CD1c-positive myeloid dendritic cell (primary cell): ENCODE measurements around the gene ZBTB5.
"Not testable (repeated sequence)": the region's sequence is repeated elsewhere in the genome, so short reads cannot be mapped to it uniquely, and the experiment has no call there.

Experiments
- DNase-seq: peaks from one replicate; pipeline ENCODE4 v3.0.0-alpha.2; 2016; ENCODE audit errors: extremely low spot score

The ZBTB5 gene

DNA sequence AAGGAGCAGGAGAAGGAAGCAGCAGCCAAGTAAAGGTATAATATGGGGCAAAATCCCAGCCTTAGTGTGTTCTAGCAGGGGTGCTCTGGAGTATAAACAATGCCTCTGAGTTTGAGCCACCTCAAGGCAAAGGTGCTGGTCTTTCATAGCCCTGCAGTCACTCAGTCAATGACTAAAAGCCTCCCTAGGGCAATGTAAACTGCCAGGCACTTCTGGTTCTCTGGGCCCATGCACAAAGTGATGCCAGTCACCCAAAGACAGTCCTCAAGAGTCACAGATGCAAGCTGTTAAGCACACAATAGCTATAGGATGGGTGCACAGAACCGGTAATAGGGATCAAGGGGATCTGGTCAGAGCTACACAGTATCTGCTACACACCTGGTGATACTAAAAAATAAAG is 12.6 kb downstream of the ZBTB5 start:
- no peak for DNase-seq

DNA sequence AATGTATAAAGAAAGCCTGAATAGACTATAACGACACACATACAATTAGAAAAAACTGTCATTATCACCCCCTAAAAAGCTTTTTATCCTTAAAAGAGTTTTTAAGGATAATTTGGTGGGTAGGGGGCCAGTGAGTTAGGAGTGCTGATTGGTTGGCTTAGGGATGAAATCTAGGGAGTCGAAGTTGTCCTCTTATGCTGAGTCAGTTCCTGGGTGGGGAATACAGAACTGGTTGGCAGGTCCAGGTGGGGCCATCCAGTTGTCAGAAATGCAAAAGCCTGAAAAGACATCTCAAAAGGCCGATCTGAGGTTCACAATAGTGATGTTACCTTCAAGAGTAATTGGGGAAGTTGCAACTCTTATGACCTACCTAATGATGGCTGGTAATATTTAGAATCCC is 13.6 kb downstream of the ZBTB5 start:
- DNase-seq = no peak

DNA sequence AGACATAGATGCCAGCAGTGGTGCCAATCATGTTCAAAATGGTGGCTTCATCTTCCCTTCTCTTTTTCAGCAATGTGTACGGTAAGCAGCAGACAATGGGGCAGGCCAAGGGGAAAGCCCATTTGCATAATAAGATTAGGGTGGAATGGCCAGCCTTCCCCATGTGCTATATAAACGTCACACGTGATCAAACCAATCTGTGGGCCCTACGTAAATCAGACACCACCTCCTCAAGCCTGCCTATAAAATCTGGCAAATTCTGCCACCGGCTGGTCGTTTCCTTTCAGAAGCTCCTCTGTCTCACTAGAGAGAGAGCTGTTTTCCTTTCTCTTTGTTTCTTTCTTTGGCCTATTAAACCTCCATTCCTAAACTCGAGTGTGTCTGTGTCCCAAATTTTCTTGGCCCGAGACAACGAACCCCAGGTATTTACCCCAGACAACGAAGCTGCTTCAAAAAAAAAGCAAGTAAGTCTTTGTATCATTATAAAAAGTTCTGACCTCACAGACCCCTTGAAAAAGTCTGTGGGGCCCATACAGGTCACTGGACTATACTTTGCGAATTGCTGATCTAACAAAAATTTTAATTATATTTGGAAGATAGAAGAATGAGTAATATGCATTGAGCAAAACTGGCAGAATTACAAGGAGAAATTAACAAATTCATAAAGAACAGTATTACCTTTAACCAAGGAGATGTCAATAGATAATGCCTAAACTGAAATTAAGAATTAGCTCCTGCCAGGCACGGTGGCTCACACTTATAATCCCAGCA is 15.2 kb downstream of the ZBTB5 start:
- no peak for DNase-seq

DNA sequence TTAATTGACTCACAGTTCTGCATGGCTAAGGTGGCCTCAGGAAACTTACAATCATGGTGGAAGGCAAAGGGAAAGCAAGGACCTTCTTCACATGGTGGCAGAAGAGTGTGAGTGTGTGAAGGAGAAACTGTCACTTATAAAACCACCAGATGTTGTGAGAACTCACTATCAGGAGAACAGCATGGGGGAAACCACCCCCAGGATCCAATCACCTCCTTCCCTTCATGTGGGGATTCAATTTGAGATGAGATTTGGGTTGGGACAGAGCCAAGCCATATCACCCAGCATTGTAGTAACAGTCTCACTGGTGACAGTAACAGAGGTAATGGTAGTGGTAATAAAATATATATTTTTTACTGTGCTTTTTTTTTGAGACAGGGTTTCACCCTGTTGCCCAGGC is 18.1 kb downstream of the ZBTB5 start:
- no peak for DNase-seq

- no peak for DNase-seq
Measured at GRCh38 chr9:37446401-37446800, 18.8 kb downstream of the ZBTB5 start.

GRCh38 chr9:37445832-37446231 is 19.4 kb downstream of the ZBTB5 start:
- no peak for DNase-seq

- no peak for DNase-seq
Measured at GRCh38 chr9:37444890-37445289, 20.4 kb downstream of the ZBTB5 start.

DNA sequence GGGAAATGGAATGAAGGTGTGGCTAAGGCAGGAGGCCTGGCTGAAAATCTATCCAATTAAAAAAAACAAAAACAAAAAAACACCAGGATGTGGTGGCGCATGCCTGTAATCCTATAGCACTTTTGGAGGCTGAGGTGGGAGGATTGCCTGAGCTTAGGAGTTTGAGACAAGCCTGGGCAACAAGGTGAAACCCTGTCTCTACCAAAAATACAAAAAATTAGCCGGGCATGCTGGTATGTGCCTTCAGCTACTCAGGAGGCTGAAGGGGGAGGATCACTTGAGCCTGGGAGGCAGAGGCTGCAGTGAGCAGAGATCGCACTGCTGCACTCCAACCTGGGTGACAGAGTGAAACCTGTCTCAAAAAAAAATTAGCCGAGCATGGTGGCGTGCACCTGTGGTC is 21.7 kb downstream of the ZBTB5 start:
- DNase-seq = no peak

GRCh38 chr9:37442556-37442955 is 22.7 kb downstream of the ZBTB5 start:
- no peak for DNase-seq

DNA sequence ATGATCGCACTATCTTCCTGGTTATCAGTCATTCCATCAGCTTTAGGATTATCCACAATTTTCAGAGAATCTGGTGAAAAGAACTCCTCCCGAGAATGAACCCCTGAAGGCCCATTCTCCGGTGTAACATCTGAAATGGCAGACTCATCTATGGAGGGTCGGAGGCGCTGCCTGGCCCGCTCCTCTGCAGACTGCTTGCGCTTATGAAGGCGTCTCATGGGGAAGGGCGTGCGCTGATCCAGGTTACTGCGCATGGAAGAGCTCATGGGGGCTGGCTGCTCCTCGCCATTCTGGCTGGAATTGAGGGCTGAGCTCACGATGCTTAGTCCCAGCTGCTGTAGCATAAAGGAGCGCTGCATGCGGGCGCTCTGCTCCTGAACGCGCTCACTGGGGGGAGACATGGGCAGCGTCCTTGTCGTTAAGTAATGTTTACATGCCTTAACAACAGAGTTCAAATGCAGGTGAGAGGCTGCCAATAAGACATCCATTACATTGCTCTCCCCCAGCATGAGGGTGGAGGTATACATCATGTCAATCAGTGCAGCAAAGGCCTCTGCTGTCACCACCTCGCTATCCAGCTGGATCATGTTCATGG is 23.4 kb downstream of the ZBTB5 start:
- no peak for DNase-seq

DNA sequence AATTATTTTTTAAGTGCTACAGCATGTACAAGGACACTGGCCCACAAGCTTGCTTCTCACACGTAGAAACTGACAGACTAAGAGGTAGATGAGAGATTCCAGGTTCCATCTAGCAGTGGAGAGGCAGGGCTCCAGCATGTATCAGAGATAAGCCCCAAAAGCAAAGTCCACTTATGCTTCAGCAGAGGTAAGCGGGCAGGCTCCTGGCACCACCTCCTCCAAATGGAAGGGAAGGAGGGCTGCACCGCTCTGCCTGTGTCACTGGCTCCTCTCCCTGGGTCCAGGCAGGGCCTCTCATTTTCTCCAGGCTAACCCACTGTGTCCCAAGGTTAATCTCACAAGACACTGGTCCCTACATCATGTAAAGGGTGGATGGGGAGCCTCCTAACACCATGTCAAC is 26.9 kb downstream of the ZBTB5 start:
- DNase-seq = no peak

DNA sequence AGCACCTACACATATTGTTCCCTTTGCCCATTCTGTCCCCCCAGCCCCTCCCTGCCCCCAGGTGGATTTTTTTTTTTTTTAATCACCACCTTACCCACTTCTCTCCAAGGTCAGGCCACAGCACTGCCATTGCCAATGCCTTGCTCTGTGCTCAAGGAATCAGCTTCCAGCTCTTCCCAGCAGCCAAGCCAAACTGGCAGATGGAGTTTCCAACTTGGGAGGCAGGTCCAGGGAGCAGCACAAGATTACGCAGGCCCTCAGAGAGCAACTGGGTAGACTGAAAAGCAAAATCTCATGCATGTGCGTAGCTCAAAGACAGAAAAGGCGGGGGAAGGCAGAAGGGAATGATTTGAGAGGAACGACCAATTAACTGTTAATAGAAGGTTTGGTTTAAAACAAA is 27.6 kb downstream of the ZBTB5 start:
- DNase-seq = no peak

- no peak for DNase-seq
Measured at GRCh38 chr9:37437010-37437409, 28.2 kb downstream of the ZBTB5 start.

- DNase-seq = no peak
Measured at GRCh38 chr9:37436540-37436939, 28.7 kb downstream of the ZBTB5 start.

DNA sequence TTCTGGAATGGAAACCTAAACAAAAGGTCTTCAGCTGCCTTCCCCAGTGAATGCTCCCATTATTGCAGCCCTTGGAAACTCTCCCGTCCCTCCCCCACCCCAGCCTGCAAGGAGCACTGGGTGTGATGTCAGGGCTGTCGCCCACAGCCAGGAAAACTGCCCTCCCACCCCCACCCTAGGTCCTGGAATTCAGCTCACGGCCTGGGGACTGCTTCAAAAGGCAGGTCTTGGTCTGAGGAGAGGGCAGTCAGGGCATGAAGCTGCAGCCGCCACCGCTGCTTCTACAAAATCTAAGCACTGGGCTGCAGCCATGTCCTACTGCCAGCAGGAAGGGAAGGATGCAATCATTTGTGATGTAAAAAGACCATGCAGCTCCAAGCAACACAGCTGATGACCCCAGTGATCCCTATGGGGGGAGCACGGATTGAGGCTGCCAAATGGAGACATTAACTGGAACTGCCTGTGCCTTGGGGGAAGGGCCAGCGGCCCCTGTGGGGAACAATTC is 31.3 kb downstream of the ZBTB5 start:
- no peak for DNase-seq

DNA sequence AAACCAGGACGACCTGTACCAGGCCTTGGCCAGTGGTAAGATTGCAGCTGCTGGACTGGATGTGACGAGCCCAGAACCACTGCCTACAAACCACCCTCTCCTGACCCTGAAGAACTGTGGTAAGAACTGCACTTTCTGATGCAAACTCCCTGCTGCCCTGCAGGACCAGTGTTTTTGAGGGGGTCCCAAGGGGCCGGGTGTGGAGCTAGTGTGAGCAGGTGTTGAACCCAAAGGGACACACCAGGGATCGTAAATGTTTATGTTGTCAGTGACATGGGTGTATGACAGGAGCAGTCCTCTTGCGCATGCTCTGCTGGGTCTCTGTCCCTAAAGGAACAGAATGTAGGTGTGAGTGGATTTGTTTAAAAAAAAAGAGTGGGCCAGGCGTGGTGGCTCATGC is 33.2 kb downstream of the ZBTB5 start:
- DNase-seq = no peak

DNA sequence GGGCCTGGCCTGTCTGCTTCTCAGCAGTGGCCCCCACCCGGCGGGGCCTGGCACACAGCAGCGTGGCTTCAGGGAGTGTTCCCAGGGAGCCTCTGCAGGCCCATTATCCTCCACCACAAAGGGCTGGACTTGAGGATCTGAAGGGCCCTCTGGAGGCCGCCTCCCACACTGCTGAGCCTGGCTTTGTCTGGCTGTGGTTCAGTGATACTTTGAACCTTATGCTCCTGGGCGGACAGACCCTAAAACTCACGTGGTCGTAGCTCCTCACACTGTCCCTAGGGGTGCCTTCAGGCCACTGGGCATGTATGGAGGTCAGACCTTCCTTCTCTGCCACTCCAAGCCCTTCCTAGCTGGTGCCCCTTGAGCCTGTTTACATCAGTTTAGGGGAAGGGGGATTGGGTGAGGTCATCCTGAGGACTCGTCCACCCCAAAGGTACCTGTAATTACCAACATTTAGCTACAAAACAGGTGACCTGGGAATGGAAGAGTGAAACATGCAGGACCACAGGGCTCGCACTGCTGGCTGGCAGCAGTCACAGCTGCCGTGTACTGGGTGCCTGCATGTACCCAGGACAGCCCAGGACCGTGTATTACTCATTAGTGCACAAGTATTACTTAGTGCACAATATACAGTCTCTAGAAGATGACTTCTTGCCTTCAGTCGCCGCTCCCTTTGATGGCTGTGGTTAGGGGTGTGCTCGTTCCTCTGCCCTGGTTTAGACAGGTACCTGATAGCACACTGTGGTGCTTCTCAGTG is 34.2 kb downstream of the ZBTB5 start:
- DNase-seq = no peak

- no peak for DNase-seq
Measured at GRCh38 chr9:37429441-37430285, 35.6 kb downstream of the ZBTB5 start.

DNA sequence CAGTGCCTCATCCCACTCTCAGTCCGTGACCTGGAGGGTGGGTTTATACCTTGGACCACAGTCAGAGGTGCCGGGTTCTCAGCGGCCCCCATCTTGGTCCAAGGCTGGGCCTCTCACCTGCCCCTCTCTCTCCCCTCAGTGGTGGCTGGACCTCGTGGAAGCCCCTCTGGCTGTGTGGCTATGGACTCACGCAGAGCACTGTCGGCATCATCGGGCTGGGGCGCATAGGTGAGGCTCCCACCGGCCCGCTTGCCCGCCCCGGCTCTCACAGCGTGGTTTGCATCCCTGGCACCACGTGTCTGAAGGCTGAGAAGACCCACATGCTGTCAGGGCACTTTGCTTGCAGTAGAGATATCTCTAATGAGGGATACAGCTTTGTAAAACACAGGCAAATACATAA is 36.9 kb downstream of the ZBTB5 start:
- DNase-seq = no peak

DNA sequence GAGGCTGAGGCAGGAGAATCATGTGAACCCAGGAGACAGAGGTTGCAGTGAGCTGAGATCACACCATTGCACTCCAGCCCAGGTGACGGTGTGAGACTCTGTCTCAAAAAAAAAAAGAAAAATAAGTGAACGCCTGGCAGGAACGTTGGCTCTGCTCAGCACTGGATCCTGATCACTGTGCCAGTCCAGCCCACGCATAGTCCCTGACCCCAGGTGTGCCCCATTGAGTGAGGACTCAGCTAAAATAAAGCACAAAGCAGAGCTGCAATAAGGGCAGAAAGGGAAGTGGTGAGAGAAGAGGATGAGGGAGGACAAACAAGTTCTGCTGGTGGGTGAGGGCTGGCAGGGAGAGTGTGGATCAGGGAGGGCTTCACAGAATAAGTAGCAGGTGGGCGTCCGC is 38.4 kb downstream of the ZBTB5 start:
- DNase-seq = no peak

- not testable (repeated sequence) for DNase-seq
Measured at GRCh38 chr9:37426431-37426830, 38.8 kb downstream of the ZBTB5 start.

GRCh38 chr9:37425298-37425752 is 39.9 kb downstream of the ZBTB5 start:
- DNase-seq = no peak
